HL-60 (cell line): ENCODE data around the gene MRPS12.

Experiments used
- DNase-seq, 2 experiments: peaks; one replicate each; pipeline ENCODE4 v3.0.0-alpha.2; 2010 to 2020; ENCODE audit warnings: low read depth in 1 of 2, low spot score in 1 of 2
- H3K27ac ChIP-seq: fragments of 250-450 bp; sonication (Bioruptor Pico); replicated peaks from 2 replicates; pipeline ENCODE4 v1.5.1; 2020; ENCODE audit warnings: mild to moderate bottlenecking, moderate library complexity
- H3K27me3 ChIP-seq: fragments of 250-450 bp; sonication (Bioruptor Pico); 2 replicates; pipeline ENCODE4 v1.5.1; 2021; ENCODE audit warnings: mild to moderate bottlenecking, moderate library complexity; ENCODE audit not compliant: insufficient read depth, poor library complexity, severe bottlenecking
- H3K4me3 ChIP-seq: replicated peaks from 2 replicates; pipeline ENCODE4 v1.5.1; 2011; ENCODE audit warnings: mild to moderate bottlenecking, control low read depth, low read length; ENCODE audit not compliant: insufficient read depth
- GABPA ChIP-seq: IDR thresholded peaks from 2 replicates; pipeline ENCODE4 v1.6.1; 2012; ENCODE audit warnings: low read depth
- POLR2AphosphoS5 ChIP-seq: IDR thresholded peaks from 2 replicates; pipeline ENCODE4 v1.6.1; 2012; ENCODE audit warnings: low read depth
- SPI1 ChIP-seq: IDR thresholded peaks from 2 replicates; pipeline ENCODE4 v1.6.1; 2012; ENCODE audit warnings: low read depth, mild to moderate bottlenecking, borderline replicate concordance
- TF ChIP-seq, protein P1 (sequence below): IDR thresholded peaks from one replicate; pipeline ENCODE4 v1.5.1; 2011; ENCODE audit warnings: low read length, control low read depth, inconsistent platforms; ENCODE audit not compliant: insufficient read depth
- TF ChIP-seq, protein P2 (sequence below): IDR thresholded peaks from 2 replicates; pipeline ENCODE4 v1.6.1; 2012; ENCODE audit warnings: low read depth; ENCODE audit not compliant: insufficient replicate concordance

MRPS12 gene

DNA sequence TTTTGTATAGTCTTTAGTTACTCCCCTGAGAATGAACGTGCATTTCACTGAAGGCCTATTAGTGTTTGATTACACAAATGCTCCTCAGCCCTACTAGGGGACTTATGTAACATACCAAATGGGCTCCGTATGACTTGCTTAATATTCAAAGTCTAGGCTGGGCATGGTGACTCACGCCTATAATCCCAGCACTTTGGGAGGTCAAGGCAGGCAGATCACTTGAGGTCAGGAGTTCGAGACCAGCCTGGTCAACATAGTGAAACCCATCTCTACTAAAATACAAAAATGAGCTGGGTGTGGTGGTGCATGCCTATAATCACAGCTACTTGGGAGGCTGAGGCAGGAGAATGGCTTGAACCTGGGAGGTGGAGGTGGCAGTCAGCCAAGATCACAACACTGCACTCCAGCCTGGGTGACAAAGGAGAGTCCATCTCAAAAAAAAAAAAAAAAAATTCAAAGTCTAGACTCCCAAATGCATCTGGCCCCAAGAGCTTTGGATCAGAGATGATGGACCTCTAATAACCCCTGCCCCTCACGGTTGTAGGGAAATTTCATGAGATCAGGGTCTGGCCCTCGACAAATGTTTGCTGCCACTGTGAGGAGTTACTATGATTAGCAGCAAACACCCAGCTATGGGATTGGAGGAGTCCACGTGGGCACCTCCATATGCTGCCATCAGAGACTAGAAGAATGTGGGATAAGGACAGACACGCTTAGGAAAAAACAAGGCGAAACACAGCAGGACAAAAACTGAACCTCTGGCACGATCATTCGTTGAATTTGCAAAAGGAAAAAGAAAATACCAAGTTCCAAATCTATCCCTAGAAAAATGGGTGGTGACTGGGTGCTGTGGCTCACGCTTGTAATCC is 40.2 kb downstream of the MRPS12 start:
- TF ChIP-seq POLR2AphosphoS5 (no peak), SPI1 (no peak), GABPA (no peak)
- TF ChIP-seq, protein P1, sequence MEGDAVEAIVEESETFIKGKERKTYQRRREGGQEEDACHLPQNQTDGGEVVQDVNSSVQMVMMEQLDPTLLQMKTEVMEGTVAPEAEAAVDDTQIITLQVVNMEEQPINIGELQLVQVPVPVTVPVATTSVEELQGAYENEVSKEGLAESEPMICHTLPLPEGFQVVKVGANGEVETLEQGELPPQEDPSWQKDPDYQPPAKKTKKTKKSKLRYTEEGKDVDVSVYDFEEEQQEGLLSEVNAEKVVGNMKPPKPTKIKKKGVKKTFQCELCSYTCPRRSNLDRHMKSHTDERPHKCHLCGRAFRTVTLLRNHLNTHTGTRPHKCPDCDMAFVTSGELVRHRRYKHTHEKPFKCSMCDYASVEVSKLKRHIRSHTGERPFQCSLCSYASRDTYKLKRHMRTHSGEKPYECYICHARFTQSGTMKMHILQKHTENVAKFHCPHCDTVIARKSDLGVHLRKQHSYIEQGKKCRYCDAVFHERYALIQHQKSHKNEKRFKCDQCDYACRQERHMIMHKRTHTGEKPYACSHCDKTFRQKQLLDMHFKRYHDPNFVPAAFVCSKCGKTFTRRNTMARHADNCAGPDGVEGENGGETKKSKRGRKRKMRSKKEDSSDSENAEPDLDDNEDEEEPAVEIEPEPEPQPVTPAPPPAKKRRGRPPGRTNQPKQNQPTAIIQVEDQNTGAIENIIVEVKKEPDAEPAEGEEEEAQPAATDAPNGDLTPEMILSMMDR = no peak
- TF ChIP-seq, protein P2, sequence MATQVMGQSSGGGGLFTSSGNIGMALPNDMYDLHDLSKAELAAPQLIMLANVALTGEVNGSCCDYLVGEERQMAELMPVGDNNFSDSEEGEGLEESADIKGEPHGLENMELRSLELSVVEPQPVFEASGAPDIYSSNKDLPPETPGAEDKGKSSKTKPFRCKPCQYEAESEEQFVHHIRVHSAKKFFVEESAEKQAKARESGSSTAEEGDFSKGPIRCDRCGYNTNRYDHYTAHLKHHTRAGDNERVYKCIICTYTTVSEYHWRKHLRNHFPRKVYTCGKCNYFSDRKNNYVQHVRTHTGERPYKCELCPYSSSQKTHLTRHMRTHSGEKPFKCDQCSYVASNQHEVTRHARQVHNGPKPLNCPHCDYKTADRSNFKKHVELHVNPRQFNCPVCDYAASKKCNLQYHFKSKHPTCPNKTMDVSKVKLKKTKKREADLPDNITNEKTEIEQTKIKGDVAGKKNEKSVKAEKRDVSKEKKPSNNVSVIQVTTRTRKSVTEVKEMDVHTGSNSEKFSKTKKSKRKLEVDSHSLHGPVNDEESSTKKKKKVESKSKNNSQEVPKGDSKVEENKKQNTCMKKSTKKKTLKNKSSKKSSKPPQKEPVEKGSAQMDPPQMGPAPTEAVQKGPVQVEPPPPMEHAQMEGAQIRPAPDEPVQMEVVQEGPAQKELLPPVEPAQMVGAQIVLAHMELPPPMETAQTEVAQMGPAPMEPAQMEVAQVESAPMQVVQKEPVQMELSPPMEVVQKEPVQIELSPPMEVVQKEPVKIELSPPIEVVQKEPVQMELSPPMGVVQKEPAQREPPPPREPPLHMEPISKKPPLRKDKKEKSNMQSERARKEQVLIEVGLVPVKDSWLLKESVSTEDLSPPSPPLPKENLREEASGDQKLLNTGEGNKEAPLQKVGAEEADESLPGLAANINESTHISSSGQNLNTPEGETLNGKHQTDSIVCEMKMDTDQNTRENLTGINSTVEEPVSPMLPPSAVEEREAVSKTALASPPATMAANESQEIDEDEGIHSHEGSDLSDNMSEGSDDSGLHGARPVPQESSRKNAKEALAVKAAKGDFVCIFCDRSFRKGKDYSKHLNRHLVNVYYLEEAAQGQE = no peak
- no peak for DNase-seq
- Histone ChIP-seq H3K27ac (no peak overlapping the region), H3K4me3 (no peak overlapping the region), H3K27me3 (peaks cover 9% of the 10 kb centered on the region)

DNA sequence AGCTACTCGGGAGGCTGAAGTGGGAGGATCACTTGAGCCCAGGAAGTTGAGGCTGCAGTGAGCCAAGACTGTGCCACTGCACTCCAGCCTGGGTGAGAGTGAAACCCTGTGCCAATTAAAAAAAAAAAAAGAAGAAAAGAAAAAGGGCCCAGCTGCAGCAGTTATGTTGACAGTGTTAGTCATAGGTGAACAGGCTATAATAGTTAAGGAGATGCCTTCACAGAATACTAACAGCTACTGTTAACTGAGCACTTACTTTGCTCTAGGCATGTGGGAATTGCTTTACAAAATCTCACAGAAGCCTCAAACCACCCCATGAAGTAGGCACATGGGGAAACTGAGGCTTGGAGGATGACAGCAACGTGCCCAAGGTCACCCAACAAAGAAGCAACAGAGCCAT is 40.9 kb downstream of the MRPS12 start:
- TF ChIP-seq, protein P2 = no peak
- no peak for TF ChIP-seq POLR2AphosphoS5
- no peak for TF ChIP-seq SPI1
- TF ChIP-seq, protein P1 = no peak
- TF ChIP-seq GABPA = no peak
- Histone ChIP-seq H3K27me3 (peaks cover 11% of the 10 kb centered on the region), H3K4me3 (no peak overlapping the region), H3K27ac (no peak overlapping the region)
- DNase-seq = no peak

DNA sequence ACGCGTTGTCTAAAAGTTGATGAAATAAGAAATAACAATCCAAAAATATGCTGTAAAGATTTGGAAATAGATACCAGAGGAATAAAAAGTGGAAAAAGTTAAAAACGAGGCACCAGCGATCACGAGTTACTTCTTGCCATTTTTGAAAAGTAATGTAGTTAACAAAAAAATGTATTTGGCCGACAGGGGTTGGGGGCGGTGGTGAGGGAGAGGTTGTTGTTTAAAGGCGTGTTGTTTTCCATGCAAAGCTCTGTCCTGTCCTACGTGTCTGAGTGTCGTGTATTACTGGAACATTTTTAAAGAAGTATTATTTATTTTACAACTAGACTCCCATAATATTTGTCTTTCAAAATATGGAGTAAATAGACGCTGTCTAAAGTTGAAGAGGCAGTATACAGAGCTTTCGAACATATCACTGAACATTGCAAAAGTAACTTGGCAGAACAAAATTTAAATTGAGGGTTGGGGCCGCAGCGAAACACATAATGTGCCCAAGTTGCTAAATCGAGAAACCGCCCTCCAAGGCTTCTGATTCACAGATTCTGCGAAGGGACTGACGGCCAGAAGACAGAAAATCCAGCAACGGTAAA is 44.0 kb downstream of the MRPS12 start:
- no peak for DNase-seq
- no peak overlapping the region for H3K4me3 ChIP-seq

More for the DNA sequence above, 44.0 kb downstream of the MRPS12 start:
- TF ChIP-seq, protein P1 = no peak
- TF ChIP-seq POLR2AphosphoS5 = no peak
- TF ChIP-seq SPI1 = no peak
- no peak for TF ChIP-seq GABPA
- TF ChIP-seq, protein P2 = no peak
- Histone ChIP-seq H3K27ac (no peak overlapping the region), H3K27me3 (peaks cover 11% of the 10 kb centered on the region)
